ENCODE results near the gene SDHAF3.

- no peak for TF ChIP-seq TCF7L2 (IDR thresholded peaks at IDR 0.05; ENCODE audit: borderline replicate concordance, extremely low read depth, insufficient read depth, insufficient read length)
- TF ChIP-seq CTCF (IDR thresholded peaks at IDR 0.05 in 2 of 3, conservative IDR thresholded peaks at IDR 0.05 in 1 of 3; ENCODE audit: borderline replicate concordance in 1 of 3, insufficient read depth in 1 of 3, low read depth in 2 of 3, low read length in 2 of 3) = no peak
- TF ChIP-seq EZH2 (IDR thresholded peaks at IDR 0.05) = no peak
- TF ChIP-seq MAX (IDR thresholded peaks at IDR 0.05) = no peak
- no peak for TF ChIP-seq POLR2AphosphoS5 (IDR thresholded peaks at IDR 0.05; ENCODE audit: low read depth, low read length)
- no peak for TF ChIP-seq ZFX (IDR thresholded peaks at IDR 0.05)
- TF ChIP-seq POLR2A (IDR thresholded peaks at IDR 0.05; ENCODE audit: borderline replicate concordance, extremely low read depth, insufficient read depth, insufficient read length) = no peak
- no peak for TF ChIP-seq ZBTB33 (IDR thresholded peaks at IDR 0.05; ENCODE audit: extremely low read depth, insufficient replicate concordance, low read length)
- TF ChIP-seq JUND (IDR thresholded peaks at IDR 0.05) = no peak
These were observed 48.8 kb downstream of the SDHAF3 start for GRCh38 chr7:97166308-97166707.

Measured in HCT116 (cell line).